LNCAP (cell line): ENCODE results near the gene PHRF1.

ENCODE experiments used
- TF ChIP-seq, protein P1 (sequence below): fragments of 450-650 bp; IDR thresholded peaks from 2 replicates; pipeline ENCODE4 v1.5.1; 2017; ENCODE audit warnings: mild to moderate bottlenecking

The PHRF1 gene

GRCh38 chr11:641806-642370, 65.6 kb downstream of the PHRF1 start:
- TF ChIP-seq, protein P1, sequence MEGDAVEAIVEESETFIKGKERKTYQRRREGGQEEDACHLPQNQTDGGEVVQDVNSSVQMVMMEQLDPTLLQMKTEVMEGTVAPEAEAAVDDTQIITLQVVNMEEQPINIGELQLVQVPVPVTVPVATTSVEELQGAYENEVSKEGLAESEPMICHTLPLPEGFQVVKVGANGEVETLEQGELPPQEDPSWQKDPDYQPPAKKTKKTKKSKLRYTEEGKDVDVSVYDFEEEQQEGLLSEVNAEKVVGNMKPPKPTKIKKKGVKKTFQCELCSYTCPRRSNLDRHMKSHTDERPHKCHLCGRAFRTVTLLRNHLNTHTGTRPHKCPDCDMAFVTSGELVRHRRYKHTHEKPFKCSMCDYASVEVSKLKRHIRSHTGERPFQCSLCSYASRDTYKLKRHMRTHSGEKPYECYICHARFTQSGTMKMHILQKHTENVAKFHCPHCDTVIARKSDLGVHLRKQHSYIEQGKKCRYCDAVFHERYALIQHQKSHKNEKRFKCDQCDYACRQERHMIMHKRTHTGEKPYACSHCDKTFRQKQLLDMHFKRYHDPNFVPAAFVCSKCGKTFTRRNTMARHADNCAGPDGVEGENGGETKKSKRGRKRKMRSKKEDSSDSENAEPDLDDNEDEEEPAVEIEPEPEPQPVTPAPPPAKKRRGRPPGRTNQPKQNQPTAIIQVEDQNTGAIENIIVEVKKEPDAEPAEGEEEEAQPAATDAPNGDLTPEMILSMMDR: no peak

GRCh38 chr11:643366-643765, 67.1 kb downstream of the PHRF1 start:
- TF ChIP-seq, protein P1: no peak

- TF ChIP-seq, protein P1: no peak
Observed at GRCh38 chr11:643849-644738, 67.8 kb downstream of the PHRF1 start.

DNA sequence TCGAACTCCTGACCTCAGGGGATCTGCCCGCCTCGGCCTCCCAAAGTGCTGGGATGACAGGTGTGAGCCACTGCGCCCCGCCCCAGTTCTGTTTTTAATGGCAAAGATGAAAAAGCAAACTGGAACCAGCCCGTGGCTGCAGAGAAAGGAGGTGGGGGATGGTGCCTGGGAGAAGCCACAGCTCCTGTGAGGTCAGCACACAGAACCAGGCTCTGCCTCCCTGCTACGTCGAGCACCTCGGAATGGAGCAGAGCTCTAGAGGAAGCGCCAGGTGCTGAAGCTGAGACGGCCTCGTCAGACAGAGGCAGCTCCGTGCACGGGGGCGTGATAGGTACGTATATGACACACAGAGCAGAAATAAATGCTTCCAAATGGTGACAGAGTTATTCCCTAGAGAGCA, 69.3 kb downstream of the PHRF1 start:
- TF ChIP-seq, protein P1: no peak

- TF ChIP-seq, protein P1: no peak
Observed at GRCh38 chr11:646214-646613, 69.9 kb downstream of the PHRF1 start.

DNA sequence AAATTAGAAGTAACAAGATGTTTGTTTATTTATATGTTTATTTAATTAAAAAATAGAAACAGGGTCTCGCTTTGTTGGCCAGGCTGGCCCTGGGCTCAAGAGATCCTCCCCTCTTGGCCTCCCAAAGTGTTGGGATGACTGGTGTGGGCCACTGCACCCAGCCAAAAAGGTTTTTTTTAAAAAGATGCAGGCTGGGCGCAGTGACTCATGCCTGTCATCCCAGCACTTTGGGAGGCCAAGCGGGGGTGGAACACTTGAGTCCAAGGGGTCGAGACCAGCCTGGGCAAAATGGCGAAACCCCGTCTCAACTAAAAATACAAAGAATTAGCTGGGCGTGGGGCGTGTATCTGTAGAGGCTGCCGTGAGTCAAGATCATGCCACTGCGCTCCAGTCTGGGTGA, 74.2 kb downstream of the PHRF1 start:
- TF ChIP-seq, protein P1: no peak

- TF ChIP-seq, protein P1: no peak
Observed at GRCh38 chr11:653837-654236, 77.6 kb downstream of the PHRF1 start.
